NCI-H524 treated with DMSO at 0.1 percent for 48 hours (cell line): ENCODE data around the gene RALGPS2.

Experiments
- DNase-seq: peaks from one replicate; lab custom pipeline; 2025; lab: John Stamatoyannopoulos, UW

RALGPS2 gene

DNA sequence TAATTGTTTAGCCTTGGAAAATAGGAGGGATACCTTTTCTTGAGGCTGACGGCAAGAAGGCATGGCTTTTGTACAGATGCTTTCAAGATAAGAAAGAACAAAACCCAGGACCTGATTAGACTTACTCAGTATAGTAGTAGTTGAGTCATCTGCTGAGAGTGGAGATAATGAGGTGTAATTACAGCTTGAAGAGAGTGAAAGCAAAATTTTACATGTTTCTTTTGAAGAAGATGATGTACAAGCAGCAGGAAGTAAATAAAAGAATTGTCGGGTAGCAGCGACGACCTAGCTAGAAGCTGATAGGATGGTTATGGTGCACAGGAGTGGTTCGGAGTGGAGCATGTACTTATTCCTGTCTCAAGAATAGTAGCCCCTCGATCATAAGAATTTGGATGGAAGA lies 139.3 kb downstream of the RALGPS2 start:
- DNase-seq = no peak

DNA sequence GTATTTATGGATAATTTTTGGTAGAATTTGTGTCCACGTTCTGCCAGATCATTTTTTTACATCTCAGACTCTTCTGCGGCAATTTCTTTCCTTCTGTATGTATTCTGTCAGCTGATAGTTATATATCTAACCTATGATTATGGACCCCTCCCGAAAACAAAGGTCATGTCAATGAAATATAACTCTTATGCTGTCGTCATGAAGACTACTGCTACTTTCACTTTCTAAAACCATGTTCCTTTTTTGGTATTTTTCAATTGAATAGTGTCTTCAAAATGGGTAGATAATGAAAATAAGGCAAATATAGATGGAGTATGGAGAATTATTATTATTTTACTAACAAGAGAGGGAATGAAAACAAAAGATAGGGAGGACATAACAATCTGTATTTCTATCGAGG lies 142.6 kb downstream of the RALGPS2 start:
- no peak for DNase-seq

DNA sequence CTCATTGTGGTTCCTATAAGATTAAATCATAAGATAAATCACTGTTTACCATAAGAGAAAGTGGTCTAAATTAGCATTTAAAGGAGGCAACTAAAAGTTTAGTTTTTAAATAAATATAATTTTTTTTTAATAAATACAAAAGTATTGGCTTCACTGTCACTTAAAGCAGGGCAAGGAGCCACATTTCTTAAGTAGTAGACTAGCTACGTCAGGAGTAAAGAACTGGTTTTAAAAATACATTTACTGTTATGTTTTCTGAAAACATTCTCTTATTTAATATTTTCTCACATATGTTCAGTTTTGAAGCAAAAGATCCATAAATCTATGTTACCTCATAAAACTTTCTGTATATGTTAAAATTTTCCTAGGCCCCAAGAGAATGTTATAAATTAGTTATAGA lies 143.7 kb downstream of the RALGPS2 start:
- DNase-seq = no peak

DNA sequence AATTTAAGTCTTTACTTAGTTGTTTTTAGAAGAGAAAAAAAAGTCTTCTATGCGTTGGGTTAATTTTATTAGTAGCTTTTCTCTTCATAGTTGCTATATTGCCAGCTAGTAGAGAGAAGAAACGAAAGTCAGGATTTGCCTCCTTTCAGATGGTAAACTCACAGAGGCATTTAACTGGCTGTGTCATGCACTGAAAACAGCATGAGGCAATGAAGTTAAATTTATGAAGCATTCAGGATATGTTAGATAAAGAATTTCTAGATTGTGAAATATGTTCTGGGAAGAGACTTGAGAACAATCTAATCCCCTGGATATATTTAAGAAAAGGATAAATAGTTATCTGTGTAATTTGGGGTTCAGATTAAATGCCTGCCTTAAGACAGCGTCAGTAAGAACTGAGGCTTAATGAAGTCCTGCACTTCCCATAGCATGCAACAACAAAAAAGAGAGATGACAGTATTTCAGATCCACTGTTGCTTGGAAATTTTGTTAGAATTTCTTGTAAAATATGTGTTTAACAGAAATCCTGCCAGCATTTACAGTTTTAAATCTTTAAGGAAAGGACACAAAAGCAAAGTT lies 144.2 kb downstream of the RALGPS2 start:
- DNase-seq = no peak

DNA sequence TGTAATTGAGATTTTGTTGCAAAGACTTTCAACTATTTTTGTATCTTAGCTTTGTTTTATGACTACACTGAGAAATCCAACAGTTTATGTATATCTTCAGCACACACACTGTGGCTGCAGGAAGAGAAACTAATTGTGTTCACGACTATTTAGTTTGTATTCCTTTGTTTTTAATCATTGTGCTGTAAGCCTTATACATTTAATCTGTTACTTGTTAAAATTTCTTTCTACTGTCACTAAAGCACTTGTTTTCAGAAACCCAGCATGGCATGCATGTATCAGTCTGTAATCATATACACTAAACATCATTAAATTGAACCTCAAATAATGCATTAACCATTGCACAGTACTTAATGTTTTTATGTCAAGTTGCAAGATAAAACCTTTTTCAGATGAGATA lies 145.2 kb downstream of the RALGPS2 start:
- DNase-seq = no peak

DNA sequence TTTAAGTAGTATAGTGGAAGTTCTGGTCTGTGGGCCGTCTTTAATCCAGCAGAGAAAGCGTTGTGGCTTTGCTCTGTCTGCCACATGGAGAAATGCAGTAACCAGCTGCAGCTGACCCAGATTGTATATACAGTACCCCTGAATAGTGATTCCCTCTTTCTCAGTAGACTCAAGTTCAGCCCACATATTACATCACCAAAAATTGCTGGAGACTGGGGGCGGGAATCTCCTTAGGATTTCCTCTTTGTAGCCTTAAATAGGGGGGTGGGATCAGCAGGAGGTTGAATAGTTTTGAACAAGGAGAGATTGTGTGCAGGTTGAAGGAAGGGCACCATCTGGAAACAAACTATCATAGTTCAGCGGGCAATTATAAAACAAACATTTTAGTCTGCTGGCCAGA lies 145.9 kb downstream of the RALGPS2 start, which contains the start of gene ANGPTL1:
Gene ANGPTL1, minus strand, starts transcription at position 134 of the 400 bp plus-strand sequence. CDS start 5,301 bp downstream, outside the sequence.
- no peak for DNase-seq

DNA sequence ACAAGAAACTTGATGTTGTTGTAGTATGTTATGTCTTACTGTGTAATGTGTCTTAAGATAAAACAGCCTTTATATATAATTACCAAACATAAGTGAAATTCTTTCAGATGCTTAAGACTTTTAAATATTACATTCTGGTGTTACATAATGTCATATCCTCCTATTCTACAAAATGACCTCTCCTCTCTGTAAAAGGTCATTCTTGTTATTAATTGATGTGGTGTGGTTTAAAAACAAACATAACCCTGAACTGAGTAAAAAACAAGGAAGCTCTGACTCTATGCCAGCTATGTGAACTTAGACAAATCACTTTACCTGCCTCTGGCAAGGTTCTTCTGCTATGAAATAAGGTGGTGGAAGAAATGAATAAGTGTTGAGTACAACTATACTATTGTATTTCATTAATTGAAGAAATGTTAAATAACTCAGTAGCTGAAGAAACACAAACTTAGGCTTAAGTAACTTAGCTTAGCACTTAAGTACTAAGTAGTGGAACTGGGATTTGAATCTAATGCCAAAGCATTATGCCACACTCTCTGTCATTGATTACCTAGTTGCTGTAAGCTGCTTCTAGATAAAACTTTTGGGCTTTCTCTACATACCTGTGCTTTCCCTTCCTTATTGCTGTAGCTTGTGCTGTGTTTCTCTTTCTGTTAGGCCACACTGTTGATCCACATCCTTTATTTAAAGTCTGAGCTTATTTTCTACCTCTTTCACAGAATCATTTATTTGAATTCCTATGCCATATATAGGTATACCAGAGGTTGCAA lies 146.7 kb downstream of the RALGPS2 start:
- DNase-seq = no peak

DNA sequence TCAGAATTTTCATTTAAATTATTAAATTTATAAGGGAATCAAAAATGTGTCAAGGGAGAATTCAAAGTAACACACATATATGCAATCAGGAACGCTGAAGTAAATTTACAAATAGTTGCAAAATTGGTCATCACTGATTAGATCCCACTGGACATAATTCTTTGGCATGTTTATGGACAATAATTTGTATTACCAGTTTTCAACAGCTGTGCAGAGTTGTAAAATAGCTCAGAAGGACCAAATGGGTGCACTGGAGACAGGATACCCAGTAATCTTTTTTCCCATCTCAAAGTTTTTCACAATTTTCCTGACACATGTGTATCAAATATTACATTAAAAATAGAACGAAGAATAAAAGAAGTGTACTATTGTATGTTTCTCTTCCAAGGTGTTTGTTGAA lies 149.9 kb downstream of the RALGPS2 start:
- no peak for DNase-seq

DNA sequence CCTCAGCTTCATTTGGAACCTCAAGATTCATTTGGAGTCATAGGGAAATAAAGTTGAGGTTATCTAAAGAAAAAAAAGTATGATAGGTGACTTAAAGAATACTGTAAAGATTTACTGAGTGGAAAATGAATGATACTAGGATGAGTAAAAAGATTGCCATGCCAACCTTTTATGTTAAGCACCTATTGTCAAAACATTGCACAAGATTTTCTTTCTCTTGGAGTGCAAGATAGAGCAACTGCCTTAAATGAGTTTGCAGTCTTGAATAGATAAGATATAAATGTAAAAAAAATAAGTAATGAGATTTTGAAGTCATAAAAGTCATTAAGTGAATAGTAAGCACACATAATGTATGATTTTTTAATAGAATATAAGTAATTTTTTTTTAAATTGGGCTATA lies 150.9 kb downstream of the RALGPS2 start:
- no peak for DNase-seq

DNA sequence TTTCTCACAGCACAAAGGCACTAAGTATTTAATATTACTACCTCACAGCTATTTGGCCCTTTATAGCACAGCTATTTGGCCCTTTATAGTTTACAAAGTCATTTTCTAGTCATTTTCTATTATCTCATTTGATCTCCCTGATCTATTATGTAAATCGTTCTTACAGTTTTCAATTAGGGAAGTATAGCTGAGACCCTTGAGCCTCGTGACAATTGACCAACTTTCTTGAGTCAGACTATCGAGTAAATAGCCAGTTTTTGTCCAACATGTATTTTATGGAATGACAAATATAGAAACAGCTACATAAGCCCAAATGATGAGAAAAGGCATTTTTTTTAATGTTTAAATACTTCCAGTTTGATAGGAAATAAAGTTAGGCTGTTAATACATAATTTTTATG lies 152.9 kb downstream of the RALGPS2 start:
- no peak for DNase-seq

DNA sequence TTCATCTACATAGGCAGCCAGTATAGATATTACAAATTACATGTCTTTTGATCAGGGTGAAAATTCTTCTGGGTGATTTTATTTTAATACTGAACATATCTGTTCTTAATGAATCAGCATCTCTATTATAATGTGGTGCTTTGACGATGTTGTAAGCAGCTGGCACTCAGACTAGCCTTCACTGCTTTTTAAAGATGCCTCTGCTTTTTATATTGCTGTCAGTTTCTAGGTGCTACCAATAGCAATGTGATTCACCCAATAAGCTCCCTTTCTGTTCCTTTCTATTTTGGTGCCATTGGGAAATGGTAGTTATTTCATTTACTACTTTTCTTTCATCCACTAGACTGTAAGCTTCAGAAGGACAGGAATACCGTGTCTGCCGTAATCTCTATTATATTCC lies 156.9 kb downstream of the RALGPS2 start:
- DNase-seq = no peak

DNA sequence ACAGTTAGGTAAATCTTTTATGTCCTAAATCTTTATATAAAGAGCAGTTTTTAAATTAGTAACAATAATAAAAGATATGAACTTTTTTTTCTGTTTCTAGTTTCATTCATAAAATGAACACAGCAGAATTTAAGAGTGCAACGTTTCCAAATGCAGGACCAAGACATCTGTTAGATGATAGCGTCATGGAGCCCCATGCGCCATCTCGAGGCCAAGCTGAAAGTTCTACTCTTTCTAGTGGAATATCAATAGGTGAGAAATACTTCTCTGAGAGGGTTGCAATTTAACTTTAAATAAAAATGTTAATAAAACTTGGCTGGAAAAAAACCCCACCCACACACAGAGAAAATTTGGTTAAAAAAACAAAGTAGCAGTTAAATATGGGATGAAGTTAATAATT lies 160.8 kb downstream of the RALGPS2 start:
- no peak for DNase-seq

DNA sequence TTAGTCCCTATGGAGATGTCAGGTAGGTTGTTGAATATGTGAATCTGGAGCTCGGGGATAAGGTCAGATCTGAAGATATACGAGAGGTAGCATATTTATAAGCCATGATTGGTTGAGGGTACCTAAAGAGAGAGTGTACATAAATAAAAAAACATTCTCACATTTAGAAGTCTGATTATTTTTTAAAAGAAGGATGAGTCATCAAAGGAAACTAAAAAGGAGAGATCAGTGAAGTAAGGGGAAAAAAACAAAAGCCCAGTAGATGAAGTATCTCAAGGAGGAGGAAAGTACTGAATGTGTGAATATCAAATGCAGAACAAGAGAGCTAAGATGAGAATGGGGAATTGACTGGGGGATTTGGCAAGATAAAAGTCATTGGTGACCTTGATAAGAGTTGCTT lies 161.5 kb downstream of the RALGPS2 start:
- DNase-seq = no peak

DNA sequence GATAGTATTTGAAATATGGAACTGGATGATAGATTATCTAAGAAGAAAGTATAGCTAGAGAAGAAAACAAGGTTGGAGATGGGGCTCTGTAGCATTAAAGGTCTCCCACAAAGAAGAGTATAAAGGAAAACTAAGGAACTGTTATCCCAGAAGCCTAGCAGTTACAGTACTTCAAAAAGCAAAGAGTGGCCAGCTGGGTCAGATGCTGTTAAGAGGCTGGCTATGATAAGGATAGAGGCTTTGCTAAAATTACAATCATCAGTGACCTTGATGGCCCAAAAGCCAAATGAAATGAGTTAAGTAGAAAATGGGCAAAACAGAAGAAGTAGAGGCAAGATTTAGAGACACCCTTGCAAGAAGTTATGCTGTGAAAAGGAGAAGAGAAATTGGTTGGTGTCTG lies 170.9 kb downstream of the RALGPS2 start:
- no peak for DNase-seq

DNA sequence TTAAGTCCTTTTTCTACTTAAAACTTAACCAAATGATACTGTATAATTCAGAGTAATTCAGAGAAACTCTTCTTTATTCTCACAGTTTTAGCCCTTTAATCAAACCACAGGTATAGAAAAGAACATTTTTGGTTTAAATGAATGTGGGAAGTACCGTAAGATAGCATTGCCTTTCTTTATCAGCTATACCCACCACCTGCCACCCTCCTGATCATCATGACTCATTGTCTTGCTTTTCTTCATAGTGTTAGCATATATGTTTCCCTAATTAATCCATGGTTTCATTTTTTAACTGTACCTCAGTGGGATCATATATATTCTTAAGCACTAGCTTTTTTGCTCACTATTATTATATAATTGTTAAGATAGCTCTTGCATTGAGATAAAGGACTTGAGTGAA lies 173.4 kb downstream of the RALGPS2 start:
- DNase-seq = no peak

DNA sequence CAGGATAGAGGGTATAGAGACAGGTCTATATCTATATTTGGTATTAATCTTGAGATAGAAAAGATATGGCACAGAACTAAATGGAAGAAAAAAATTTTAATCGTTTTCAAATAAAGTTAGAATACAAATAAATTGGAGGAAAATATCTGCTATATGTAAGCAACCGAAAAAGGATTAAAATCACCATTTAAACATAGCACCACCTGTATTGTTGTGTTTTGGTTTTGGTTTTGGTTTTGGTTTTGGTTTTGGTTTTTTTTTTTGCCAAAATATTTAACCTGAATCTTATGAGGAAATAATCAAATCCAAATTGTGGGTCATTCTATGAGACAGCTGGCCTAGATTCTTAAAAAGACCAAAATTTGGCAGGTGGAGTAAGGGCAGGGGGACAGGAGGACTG lies 174.4 kb downstream of the RALGPS2 start:
- DNase-seq = no peak

DNA sequence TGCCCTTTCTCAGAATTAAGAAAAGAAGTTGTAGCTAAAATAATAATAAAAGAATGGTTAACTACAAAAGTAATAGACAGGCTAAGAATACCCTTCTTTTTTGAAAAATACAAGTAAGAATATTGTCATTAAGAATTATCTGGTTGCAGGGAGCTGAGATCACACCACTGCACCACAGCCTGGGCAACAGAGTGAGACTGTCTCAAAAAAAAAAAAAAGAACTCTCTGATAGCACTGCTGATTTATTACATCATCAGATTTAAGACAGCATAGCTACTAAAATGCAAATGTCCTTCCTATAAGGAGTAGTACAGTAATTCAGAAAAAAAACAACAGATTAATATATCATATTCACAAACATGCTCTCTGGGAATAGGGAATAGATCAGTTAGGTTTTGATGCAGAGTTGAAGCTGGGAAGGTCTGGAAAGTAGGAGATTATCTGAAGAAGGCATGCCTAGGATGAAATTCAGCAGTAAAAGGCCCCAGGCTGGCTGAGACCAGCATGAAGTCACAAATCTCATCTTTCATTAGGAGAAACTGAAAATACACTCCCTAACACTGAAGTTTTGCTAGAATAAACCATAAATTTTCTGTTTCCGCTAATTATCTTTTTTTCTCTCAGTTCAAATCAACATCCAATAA lies 176.6 kb downstream of the RALGPS2 start:
- no peak for DNase-seq

DNA sequence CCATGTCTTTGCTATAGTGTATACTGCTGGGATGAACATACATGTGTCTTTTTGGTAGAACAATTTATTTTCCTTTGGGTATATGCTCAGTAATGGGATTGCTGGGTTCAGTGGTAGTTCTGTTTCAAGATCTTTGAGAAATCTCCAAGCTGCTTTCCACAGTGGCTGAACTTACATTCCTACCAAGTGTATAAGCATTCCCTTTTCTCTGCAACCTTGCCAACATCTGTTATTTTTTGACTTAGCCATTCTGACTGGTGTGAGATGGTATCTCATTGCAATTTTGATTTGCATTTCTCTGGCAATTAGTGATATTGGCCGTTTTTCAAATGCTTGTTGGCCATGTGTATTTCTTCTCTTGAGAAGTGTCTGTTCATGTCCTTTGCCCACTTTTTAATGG lies 183.3 kb downstream of the RALGPS2 start:
- no peak for DNase-seq

DNA sequence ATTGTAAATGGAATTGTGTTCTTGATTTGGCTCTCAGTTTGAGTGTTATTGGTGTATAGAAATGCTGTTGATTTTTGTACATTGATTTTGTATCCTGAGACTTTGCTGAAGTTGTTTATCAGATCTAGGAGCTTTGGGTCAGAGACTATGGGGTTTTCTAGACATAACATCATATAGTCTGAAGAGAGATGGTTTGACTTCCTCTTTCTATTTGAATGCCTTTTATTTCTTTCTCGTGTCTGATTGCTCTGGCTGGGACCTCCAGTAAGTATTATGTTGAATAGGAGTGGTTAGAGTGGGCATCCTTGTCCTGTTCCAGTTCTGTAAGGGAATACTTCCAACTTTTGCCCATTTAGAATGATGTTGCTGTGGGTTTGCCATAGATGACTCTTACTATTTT lies 185.0 kb downstream of the RALGPS2 start:
- no peak for DNase-seq

DNA sequence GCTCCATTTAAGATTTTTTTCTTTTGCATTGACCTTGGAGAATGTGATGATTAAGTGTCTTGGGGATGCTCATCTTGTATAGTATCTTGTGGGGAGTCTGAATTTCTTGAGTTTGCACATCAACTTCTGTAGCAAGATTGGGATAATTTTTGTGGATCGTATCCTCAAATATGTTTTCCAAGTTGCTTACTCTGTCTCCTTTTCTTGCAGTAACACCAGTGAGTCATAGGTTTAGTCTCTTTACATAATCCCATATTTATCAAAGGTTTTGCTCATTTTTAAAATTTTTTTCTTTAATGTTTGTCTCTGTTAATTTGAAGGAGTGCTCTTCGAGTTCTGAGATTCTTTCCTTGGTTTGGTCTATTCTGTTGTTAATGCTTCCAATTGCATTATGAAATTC lies 187.6 kb downstream of the RALGPS2 start:
- DNase-seq = no peak

DNA sequence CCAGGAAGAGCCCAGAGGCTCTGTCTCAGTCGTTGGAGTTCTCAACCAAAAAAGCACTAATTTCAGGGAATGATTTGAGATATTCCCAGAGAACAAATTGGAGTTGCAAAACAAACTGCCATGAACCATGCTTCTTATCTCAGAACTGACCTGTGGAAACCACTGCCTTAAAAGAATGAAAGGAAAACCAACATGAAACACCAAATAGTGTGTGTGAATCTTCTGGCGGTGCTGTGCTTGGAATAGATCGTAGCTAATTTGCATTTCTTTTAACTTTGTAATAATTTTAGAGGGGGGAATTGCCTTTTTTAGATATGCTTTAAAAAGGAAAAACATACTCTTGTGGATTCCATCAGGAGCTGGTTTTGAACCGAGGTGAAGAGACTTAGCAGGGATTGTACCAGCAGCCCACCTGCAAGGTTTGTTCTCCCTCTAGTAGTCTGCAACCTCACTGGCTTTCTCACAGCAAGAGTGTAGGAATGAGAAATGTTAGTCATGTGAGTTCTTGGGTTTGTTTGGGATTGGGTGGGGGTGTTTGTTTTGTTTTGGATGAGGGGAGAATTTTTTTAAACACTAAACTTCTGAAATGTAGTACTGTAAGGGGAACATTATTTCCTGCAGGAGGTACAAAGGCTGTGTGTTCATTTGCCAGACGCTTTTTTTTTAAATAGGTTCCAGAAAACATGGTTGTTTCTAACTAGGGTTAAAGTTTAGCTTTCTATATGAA lies 191.6 kb downstream of the RALGPS2 start:
- no peak for DNase-seq

DNA sequence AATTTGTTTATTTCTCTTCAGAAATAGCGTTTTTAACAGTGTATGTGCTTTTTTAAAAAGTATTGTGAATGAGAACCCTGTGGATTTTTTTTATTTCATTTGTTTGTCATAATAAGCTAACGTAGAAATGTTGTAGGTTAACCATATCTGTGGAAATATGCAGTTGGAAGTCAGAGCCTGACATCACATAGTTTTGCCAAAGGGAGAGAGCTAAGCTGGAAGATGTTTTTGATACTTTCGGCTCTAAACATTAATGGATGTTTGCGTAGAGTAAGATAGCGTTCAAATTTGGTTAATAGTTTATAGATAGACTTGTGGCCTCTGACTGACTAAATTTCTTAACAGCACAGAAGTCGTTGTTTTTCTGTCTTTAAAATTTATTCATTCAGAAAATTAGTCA lies 193.3 kb downstream of the RALGPS2 start:
- DNase-seq = no peak

DNA sequence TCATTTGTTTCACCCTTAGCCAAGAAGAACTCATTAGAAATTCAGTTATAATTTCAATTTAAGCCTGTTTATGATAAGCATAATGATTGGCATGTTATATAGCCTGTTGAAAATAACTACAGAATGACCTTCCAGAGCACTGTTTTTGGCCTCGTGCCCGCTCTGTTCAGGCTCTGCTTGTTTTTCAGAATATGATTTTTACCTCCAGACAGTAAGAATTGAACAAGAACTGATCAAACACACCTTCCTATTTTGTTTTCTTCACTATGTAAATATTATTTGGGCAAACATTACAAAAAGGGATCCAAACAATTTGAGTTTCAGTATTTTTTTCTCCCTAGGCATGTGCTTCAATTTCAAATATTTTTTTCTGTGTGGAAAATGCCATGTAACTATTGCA lies 193.9 kb downstream of the RALGPS2 start:
- no peak for DNase-seq
